HEK293T (cell line): ENCODE data around the gene MARK4.

ENCODE experiments used
- ARNT ChIP-seq: fragments of 450-650 bp; IDR thresholded peaks from 2 replicates; pipeline ENCODE4 v1.6.1; 2017; ENCODE audit warnings: mild to moderate bottlenecking
- BHLHE40 ChIP-seq: fragments of 450-650 bp; IDR thresholded peaks from 2 replicates; pipeline ENCODE4 v1.6.1; 2016; ENCODE audit warnings: mild to moderate bottlenecking, moderate library complexity, borderline replicate concordance
- CTBP1 ChIP-seq: fragments of 450-650 bp; IDR thresholded peaks from 2 replicates; pipeline ENCODE4 v1.6.1; 2016; ENCODE audit warnings: borderline replicate concordance
- ELF4 ChIP-seq: fragments of 450-650 bp; IDR thresholded peaks from 2 replicates; pipeline ENCODE4 v1.6.1; 2017; ENCODE audit warnings: antibody characterized with exemption
- HDGF ChIP-seq: fragments of 450-650 bp; IDR thresholded peaks from 2 replicates; pipeline ENCODE4 v1.6.1; 2017; ENCODE audit warnings: antibody characterized with exemption, borderline replicate concordance
- PKNOX1 ChIP-seq: fragments of 450-650 bp; IDR thresholded peaks from 2 replicates; pipeline ENCODE4 v1.6.1; 2016
- SP1 ChIP-seq: fragments of 450-650 bp; IDR thresholded peaks from 2 replicates; pipeline ENCODE4 v1.6.1; 2017
- SUZ12 ChIP-seq: fragments of 450-650 bp; IDR thresholded peaks from 2 replicates; pipeline ENCODE4 v1.6.1; 2016; ENCODE audit warnings: mild to moderate bottlenecking
- TARDBP ChIP-seq: fragments of 450-650 bp; IDR thresholded peaks from 2 replicates; pipeline ENCODE4 v1.6.1; 2016
- ZNF384 ChIP-seq: fragments of 450-650 bp; IDR thresholded peaks from 2 replicates; pipeline ENCODE4 v1.6.1; 2016

DNA sequence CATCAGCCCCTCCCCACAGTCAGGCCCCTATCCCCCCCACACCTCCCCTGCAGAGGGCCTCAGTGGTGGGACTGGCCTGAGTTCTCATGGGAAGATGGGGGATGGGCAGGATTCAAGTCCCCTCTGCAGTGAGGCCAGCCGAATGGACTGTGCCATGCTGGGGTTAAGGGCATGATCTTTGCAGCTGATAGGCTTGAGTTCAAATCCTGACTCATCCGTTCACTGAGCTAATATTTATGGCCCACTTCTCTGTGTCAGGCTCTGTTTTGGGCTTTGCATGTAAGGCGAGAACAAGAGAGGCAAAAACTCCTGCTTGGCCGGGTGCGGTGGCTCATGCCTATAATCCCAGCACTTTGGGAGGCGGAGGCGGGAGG, 20.7 kb downstream of the MARK4 start:
- TF ChIP-seq ZNF384 (no peak), PKNOX1 (no peak), SUZ12 (no peak), SP1 (no peak), ARNT (no peak), CTBP1 (no peak), ELF4 (no peak), BHLHE40 (no peak), HDGF (no peak), TARDBP (no peak)
